GM12875 (cell line): ENCODE data around the gene PIN1.
A peak's percentile ranks its signal among the peaks of the same experiment; 100 is the strongest.
"Not testable (repeated sequence)": the region's sequence is repeated elsewhere in the genome, so short reads cannot be mapped to it uniquely, and the experiment has no call there.

ENCODE experiments used
- H3K4me3 ChIP-seq: one replicate; pipeline ENCODE4 v1.5.1; 2011; ENCODE audit warnings: low read depth, low read length, control low read depth
- TF ChIP-seq, protein P1 (sequence below): IDR thresholded peaks from 2 replicates; pipeline ENCODE4 v1.5.1; 2011; ENCODE audit warnings: low read depth, mild to moderate bottlenecking, control low read depth, inconsistent platforms, low read length, moderate library complexity, borderline replicate concordance; ENCODE audit not compliant: insufficient read depth

The PIN1 gene

DNA sequence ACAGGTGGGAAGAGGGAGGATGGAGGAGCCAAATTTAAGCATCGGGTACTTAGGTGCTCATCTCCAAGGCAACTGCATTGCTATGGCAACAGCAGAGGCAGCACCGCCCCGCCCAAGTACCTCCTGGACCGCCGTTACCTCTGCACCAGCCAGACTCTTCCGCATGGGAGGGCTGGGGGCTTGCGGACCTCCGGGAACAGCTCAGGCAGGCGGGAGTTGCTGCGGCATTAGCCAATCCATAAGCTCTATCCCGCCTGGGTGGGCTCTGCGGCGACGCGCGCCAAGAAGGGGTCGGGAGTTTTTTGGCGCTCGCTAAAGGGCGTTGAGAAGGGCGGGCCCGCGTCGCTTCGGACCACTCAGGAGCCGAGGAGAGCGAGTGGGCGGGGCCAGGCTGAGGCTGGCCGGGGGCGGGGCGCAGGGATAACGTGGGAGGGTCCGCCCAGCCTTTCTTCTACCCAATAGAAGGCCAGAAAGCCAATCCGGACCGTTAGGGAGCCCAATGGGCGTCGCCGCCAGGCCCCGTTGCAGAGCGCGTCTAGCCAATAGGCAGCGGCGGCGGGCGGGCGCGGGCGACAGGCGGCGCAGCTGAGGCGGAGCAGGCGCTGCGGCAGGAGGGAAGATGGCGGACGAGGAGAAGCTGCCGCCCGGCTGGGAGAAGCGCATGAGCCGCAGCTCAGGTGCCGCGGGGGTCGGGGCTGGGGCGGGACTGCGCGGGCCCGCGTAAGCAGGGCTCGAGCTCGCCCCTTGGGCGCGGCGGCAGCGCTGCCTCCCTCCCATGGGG lies at the start of gene PIN1:
TSS of gene PIN1 (plus strand) at position 593 of the 781 bp plus-strand sequence. CDS start at position 620, 27 bp downstream.
- H3K4me3 ChIP-seq = peak within 1 kb of the TSS; percentile 95
- TF ChIP-seq, protein P1, sequence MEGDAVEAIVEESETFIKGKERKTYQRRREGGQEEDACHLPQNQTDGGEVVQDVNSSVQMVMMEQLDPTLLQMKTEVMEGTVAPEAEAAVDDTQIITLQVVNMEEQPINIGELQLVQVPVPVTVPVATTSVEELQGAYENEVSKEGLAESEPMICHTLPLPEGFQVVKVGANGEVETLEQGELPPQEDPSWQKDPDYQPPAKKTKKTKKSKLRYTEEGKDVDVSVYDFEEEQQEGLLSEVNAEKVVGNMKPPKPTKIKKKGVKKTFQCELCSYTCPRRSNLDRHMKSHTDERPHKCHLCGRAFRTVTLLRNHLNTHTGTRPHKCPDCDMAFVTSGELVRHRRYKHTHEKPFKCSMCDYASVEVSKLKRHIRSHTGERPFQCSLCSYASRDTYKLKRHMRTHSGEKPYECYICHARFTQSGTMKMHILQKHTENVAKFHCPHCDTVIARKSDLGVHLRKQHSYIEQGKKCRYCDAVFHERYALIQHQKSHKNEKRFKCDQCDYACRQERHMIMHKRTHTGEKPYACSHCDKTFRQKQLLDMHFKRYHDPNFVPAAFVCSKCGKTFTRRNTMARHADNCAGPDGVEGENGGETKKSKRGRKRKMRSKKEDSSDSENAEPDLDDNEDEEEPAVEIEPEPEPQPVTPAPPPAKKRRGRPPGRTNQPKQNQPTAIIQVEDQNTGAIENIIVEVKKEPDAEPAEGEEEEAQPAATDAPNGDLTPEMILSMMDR = no peak; the same call in 1 of the 2 replicates

DNA sequence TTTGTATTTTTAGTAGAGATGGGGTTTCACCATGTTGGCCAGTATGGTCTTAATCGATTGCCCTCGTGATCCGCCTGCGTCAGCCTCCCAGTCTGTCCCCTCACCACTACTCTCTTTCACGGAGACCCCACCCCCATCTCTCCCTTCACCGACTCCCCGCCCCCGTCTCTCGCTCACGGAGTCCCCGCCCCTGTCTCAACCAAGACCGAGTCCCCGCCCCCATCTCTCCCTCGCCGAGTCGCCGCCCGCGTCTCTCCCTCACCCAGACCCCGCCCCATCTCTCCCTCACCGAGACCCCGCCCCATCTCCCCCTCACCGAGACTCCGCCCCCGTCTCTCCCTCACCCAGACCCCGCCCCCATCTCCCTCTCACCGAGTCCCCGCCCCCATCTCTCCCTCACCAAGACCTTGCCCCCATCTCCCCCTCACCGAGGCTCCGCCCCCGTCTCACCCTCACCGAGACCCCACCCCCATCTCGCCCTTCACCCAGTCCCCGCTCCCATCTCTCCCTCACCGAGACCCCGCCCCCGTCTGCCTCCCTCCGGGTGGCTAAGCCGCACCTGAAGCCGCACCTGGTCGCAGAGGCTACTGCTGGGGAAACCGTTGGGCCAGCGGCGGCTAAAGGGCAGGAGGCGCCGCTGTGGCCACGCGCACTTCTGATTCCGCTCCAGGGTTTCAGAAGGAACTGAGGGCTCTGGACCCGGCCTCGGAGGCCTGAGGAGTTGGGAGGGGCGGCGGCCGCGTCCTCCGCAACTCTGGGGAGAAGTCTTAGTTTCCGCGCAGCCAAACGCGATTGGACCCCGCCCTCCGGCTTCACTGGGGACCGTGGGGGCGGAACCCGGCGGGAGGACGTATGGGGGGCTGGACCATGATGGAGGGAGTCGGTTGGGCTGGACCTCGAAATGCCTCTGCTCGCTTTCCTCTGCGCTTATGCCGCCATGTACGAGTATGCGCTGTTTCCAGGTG lies 49.5 kb upstream of the PIN1 start:
- peak overlapping the region; percentile 54 for H3K4me3 ChIP-seq

DNA sequence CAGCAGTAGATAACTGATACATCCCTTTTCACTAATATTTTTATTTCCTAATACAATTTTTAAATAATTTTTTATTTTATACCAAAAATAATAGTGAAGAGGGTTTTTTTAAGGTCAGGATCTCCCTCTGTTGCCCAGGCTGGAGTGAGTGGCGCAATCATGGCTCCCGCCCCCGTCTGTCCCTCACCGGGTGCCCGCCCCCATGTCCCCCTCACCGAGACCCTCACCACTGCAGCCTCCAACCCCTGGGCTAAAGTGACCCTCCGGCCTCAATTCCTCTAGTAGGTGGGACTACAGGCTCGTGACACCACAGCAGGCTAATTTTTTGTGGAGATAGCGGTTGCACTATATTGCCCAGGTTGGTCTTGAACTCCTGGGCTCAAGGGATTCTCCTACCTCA lies 48.8 kb upstream of the PIN1 start:
- TF ChIP-seq, protein P1 = no peak
- H3K4me3 ChIP-seq = no peak overlapping the region

More for the DNA sequence above, 49.5 kb upstream of the PIN1 start:
- TF ChIP-seq, protein P1 = no peak

DNA sequence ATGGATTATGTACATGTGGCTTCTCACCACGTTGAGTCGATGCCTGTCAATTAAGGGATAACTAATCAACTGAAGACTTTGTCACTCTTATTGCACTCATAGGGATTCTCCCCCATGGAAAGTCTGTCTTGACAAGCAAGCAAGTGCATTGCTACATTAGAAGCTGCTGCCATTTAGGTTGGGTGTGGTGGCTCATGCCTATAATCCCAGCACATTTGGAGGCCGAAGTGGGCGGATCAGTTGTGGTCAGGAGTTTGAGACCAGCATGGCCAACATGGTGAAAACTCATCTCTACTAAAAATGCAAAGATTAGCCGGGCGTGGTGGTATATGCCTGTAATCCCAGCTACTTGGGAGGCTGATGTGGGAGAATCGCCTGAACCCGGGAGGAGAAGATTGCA lies 48.3 kb upstream of the PIN1 start:
- TF ChIP-seq, protein P1 = no peak

DNA sequence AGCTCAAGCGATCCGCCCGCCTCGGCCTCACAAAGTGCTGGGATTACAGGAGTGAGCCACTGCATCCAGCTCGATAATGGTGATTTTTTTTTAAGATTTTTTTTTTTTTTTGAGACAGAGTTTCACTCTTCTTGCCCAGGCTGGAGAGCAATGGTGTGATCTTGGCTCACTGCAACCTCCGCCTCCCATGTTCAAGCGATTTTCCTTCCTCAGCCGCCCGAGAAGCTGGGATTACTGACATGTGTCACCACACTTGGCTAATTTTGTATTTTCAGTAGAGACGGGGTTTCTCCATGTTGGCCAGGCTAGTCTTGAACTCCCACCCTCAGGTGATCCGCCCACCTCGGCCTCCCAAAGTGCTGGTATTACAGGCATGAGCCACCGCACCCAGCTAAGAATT lies 46.5 kb upstream of the PIN1 start:
- H3K4me3 ChIP-seq = not testable (repeated sequence)

More for the DNA sequence above, 48.3 kb upstream of the PIN1 start:
- no peak overlapping the region for H3K4me3 ChIP-seq

DNA sequence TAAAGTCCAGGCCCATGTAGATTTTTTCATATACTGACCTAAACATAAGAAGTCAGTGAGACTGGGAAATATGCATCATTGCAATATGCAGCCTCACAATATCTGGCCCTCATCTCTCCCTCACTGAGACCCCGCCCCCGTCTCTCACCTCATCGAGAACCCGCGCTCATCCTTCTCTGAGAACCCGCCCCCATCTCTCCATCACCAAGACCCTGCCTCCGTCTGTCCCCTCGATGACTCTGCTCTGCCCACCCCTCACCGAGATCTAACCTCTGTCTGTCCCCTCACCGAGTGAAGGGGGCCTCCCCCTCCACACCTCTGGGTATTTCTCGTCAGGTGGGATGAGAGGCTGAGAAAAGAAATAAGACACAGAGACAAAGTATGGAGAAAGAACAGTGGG lies 46.1 kb upstream of the PIN1 start:
- no peak overlapping the region for H3K4me3 ChIP-seq

DNA sequence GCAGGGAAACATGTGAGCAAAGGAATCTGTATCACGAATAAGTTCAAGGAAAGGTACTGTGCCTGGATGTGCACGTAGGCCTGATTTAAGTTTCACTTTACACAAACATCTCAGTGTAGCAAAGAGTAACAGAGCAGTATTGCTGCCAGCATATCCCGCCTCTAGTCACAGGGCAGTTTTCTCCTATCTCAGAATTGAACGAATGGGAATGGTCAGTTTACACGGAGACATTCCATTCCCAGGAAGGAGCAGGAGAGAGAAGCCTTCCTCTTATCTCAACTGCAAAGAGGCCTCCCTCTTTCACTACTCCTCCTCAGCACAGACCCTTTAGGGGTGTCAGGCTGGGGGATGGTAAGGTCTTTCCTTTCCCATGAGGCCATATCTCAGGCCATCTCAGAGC lies 45.5 kb upstream of the PIN1 start:
- not testable (repeated sequence) for H3K4me3 ChIP-seq

More for the DNA sequence above, 46.1 kb upstream of the PIN1 start:
- TF ChIP-seq, protein P1 = no peak

DNA sequence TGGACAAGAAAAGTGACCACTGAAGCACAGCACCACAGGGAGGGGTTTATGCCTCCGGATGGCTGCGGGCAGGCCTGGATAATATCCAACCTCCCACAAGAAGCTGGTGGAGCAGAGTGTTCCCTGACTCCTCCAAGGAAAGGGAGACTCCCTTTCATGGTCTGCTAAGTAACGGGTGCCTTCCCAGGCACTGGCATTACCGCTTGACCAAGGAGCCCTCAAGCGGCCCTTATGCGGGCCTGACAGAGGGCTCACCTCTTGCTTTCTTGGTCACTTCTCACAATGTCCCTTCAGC lies 44.1 kb upstream of the PIN1 start:
- not testable (repeated sequence) for H3K4me3 ChIP-seq
